Measurements from ENCODE around the gene AKAP8L. TPM values are rescaled to one million over a fixed set of nuclear protein-coding genes. Genes with fewer than 3 reads are reported as not detected.

AKAP8L gene
- total RNA-seq, 1 experiment from 2014 or later, result 106 TPM

MicroRNAs encoded within 50 kb of the gene (microRNA counts, 767-probe panel; counts per million panel counts)
- not detected for microRNA hsa-miR-1470

Small RNA genes lying within 50 kb of the gene (microRNA-seq; reads per million reads assigned to microRNA genes)
- gene MIR1470 (ENCODE audit: borderline number of aligned reads), result not detected

Other genes starting within 250 kb of the AKAP8L start
- 39.4 TPM for gene NOTCH3, start 218.0 kb downstream of the AKAP8L start, total RNA-seq (2021; ENCODE audit: unreplicated experiment)
- gene EPHX3, start 186.5 kb downstream of the AKAP8L start, total RNA-seq (2021; ENCODE audit: unreplicated experiment), result 0.12 TPM
- 52.9 TPM for gene BRD4, start 86.4 kb downstream of the AKAP8L start, total RNA-seq (2021; ENCODE audit: unreplicated experiment)
- gene AKAP8, start 39.2 kb downstream of the AKAP8L start, total RNA-seq (2021; ENCODE audit: unreplicated experiment), result 50.6 TPM
- gene WIZ, start 31.0 kb upstream of the AKAP8L start, total RNA-seq (2021; ENCODE audit: unreplicated experiment), result 28.4 TPM
- gene RASAL3, start 45.6 kb upstream of the AKAP8L start, total RNA-seq (2021; ENCODE audit: unreplicated experiment), result 0.57 TPM
- gene PGLYRP2, start 60.5 kb upstream of the AKAP8L start, total RNA-seq (2021; ENCODE audit: unreplicated experiment), result not detected
- gene CYP4F22, start 89.5 kb upstream of the AKAP8L start, total RNA-seq (2021; ENCODE audit: unreplicated experiment), result 4.9 TPM
- not detected for gene CYP4F8, start 196.2 kb upstream of the AKAP8L start, total RNA-seq (2021; ENCODE audit: unreplicated experiment)
- 3.6 TPM for gene CYP4F3, start 221.9 kb upstream of the AKAP8L start, total RNA-seq (2021; ENCODE audit: unreplicated experiment)

Data from HCT116 (cell line).